Activated CD4-positive, CD25-positive, alpha-beta regulatory T cell (primary cell): ENCODE results near the gene OFD1.
A peak's percentile ranks its signal among the peaks of the same experiment; 100 is the strongest.

Experiments
- DNase-seq, 4 experiments: peaks; one replicate each; lab custom pipeline; 2025; lab: John Stamatoyannopoulos, UW

Gene OFD1

GRCh38 chrX:13734278-13735172, at the start of gene OFD1, which contains the start of gene TRAPPC2:
Gene OFD1 (plus strand): TSS chrX:13734748. CDS start chrX:13735072, 324 bp downstream.
Gene TRAPPC2 (minus strand): TSS chrX:13734620. CDS start chrX:13719963, 14,657 bp downstream.
- peak; percentile 59 to 76 (median 70) for DNase-seq

DNA sequence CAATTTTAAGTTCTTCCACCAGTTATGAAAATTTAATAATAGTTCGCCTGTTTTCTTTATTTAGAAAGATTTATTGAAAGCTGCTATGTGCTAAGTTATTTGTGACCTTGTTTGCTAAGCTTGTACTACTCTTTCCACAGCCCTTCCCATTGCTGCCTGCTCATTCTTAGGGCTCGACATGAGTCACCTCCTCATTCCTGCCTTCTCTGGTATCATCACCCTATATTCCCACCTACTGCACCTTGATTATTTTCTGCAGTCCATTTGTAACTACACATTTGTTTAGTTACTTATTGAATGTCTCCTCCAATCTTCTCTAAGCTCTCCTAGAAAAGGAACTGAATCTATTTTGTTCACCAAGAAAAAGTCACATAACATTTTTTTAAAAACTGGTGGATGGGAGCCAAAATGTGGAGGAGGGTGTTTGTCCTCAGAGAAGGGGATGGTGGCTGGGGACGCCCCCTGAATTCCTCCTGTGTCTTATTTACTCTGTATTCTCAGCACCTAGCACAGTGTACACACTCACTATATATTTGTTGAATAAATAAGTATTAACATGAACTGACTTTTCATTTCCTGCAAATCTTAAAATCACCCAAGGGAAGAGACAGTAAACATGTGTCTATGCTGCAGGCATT, 49.3 kb upstream of the OFD1 start:
- no peak for DNase-seq

- no peak for DNase-seq
Measured at GRCh38 chrX:13687203-13687602, 47.3 kb upstream of the OFD1 start.

- DNase-seq = no peak
Measured at GRCh38 chrX:13688384-13688957, 46.1 kb upstream of the OFD1 start.

GRCh38 chrX:13688958-13689740, 45.4 kb upstream of the OFD1 start, which contains the start of gene RAB9A:
Gene RAB9A (plus strand): TSS chrX:13689128. CDS start chrX:13708747, 19,619 bp downstream.
- peak; percentile 46 to 57 (median 53) for DNase-seq

- no peak for DNase-seq
Measured at GRCh38 chrX:13689741-13690211, 44.8 kb upstream of the OFD1 start.

GRCh38 chrX:13690836-13691235, 43.7 kb upstream of the OFD1 start:
- no peak for DNase-seq

DNA sequence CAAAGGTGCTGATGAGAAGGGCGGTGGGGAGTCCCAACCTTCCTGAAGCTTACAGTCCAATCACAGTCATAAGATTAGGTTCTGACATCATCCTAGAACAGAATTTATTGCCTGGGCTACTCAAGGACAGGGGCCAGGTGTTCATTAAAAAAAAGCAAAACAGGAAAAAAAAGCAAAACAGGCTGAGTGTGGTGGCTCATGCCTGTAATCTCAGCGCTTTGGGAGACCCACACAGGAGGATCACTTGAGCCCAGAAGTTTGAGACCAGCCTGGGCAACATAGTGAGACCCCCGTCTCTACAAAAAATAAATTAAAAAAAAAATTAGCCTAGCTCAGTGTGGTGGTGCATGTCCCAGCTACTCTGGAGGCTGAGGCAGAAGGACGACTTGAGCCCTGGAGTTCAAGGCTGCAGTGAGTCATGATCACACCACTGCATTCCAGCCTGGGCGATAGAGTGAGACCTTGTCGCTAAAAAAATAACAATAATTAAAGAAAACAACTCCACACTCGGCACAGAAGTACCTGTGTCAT, 42.6 kb upstream of the OFD1 start:
- DNase-seq = no peak

GRCh38 chrX:13692771-13693231, 41.7 kb upstream of the OFD1 start:
- DNase-seq = no peak

DNA sequence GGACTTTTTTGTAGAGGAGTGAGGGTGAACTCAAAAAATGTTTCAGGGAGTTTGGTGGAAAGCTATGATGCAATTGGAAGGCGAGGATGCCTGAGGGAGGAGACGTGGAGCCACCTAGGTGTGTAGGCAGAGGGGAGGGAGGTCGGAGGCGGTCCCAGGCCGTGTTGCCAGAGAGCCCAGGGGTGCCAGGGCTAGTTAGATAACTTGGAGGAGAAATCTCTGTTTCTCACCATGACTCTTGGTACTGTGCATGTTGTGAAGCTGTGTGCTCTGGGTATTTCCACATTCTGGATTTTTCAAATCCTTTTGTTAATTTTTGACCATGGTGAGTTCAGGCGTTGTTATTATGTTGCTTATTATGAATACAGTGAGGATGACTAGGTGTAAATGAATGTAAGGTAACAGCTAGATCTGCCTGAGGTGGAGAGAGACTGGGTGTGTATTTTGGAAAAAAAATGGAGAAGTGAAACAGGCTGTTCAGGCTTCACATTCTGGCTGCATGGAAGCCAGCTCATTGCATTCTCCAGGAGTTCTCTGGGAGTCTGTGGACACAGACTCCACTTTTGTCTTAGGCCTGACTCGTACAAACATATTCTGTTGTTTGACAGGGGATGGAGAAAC, 41.1 kb upstream of the OFD1 start:
- no peak for DNase-seq

DNA sequence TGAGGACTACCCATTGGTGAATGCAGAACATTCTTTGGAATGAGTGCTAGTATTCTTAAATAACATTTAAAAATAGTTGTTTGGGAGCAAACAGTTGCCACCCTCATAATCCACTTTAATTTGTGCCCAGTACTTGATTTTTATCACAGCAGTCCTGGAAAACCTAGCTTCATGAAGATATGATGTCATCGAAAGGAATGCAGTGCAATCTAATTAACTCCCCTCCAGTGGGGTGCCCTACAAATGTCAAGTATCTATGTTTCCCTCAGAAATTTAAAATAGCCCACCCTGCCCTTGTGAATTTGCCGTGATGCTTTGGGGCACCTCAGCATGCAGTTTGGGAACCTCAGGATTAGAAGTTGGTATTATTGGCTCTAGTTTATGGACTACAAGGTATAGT, 40.2 kb upstream of the OFD1 start:
- no peak for DNase-seq

DNA sequence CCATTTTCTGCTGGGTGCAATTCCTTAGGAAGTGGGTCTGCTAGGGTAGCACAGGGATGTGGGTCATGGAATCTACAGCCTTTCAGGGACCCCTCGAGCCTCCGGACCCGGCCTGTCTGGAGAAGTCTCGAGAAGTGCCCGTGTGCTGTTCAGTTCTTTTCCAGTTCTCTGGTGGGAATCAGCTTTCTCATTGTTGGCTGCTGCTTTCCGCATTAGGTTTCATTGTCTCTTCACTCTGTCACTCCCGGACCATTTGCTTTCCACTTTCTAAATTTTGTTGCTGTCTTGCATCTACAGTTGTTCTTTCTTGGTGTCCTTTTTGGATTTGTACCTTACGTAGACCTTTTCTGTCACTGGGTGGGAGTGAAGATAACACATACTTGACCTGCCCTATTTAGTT, 39.6 kb upstream of the OFD1 start:
- DNase-seq = no peak

GRCh38 chrX:13695601-13696115, 38.9 kb upstream of the OFD1 start:
- no peak for DNase-seq

- no peak for DNase-seq
Measured at GRCh38 chrX:13697455-13697854, 37.1 kb upstream of the OFD1 start.

- no peak for DNase-seq
Measured at GRCh38 chrX:13697976-13698375, 36.6 kb upstream of the OFD1 start.

DNA sequence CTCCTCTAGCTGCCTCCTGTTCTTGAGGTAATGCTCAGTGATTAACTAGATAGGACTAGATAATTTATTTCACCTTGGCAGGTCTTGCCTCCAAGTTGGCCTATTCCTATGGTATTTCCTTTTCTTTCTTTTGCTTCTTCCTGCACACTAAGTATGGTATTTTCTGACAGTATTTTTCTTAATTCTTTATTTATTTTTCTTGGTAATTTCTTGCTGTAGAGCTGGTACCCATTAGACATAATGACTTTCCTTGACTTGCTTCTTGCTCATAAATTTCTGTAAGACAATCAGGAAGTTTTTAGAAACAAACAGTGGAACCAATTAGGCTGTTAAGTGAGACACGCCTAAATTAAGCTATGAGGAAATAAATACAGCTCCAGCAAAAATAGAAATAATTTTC, 36.1 kb upstream of the OFD1 start:
- no peak for DNase-seq

- DNase-seq = no peak
Measured at GRCh38 chrX:13699183-13699826, 35.2 kb upstream of the OFD1 start.

GRCh38 chrX:13700380-13700779, 34.2 kb upstream of the OFD1 start:
- DNase-seq = no peak

- DNase-seq = no peak
Measured at GRCh38 chrX:13702111-13702789, 32.3 kb upstream of the OFD1 start.

- no peak for DNase-seq
Measured at GRCh38 chrX:13703135-13703534, 31.4 kb upstream of the OFD1 start.
